Adrenal gland (tissue), 12 donors: ENCODE data around the gene OSTF1. TPM values are rescaled to one million over a fixed set of nuclear protein-coding genes. Genes with fewer than 3 reads are reported as not detected.

ENCODE experiments used
- DNase-seq, 7 donors: peaks; one replicate each; pipeline ENCODE4 v3.0.0-alpha.2; 2019 to 2020
- H3K27ac ChIP-seq, 5 donors: fragments of 200-600 bp; sonication (generic) in 4 of 5; 1 replicate in 3 of 5; 2 replicates in 2 of 5; pipeline versions ENCODE4 v1.5.1 to v1.8.0; 2016 to 2020; ENCODE audit warnings: mild to moderate bottlenecking in 1 of 5
- H3K27me3 ChIP-seq: fragments of 200-600 bp; 2 replicates; pipeline ENCODE4 v1.8.0; 2021
- H3K36me3 ChIP-seq, 2 donors: fragments of 200-600 bp; replicated peaks in 1 of 2; 1 replicate in 1 of 2; 2 replicates in 1 of 2; pipeline versions ENCODE4 v1.5.1 to v1.8.0; 2018 to 2022
- H3K4me1 ChIP-seq, 2 donors: fragments of 200-600 bp; replicated peaks in 1 of 2; 1 replicate in 1 of 2; 2 replicates in 1 of 2; pipeline versions ENCODE4 v1.5.1 to v1.8.0; 2018 to 2021
- H3K4me3 ChIP-seq, 4 donors: fragments of 200-600 bp; sonication (generic) in 3 of 4; one replicate each; pipeline ENCODE4 v1.5.1; 2016 to 2018
- H3K9me3 ChIP-seq, 3 donors: fragments of 200-600 bp; sonication (generic) in 1 of 3; replicated peaks in 1 of 3; 1 replicate in 2 of 3; 2 replicates in 1 of 3; pipeline versions ENCODE4 v1.5.1 to v1.8.0; 2016 to 2021
- POLR2A ChIP-seq, 2 donors: fragments of 450-650 bp; IDR thresholded peaks; one replicate each; pipeline ENCODE4 v1.6.1; 2017; ENCODE audit warnings: antibody characterized with exemption in 2 of 2, mild to moderate bottlenecking in 2 of 2, moderate library complexity in 1 of 2
- WGBS, 4 donors: extraction: QIAGEN DNeasy Blood & Tissue Kit in 2 of 4; methylation state at CpG; one replicate each; pipeline versions ENCODE4 v1.1.5 to v1.1.7; 2013 to 2017; 5-methylcytosine and 5-hydroxymethylcytosine counted together
- intact Hi-C, 2 donors: fragments of 100-400 bp; cut with DNase I; formaldehyde crosslinking; loops; one replicate each; pipeline versions ENCODE4 v1.14.1 to v1.15.0; 2022 to 2023
- polyA plus RNA-seq, 3 donors: library from polyadenylated mRNA; stranded (reverse); fragments of 200-250 nt in 2 of 3; fragments of 350-450 nt in 1 of 3; fragmentation: Illumina TruSeq in 1 of 3; extraction: RNeasy Lipid Tissue Mini Kit (QIAGEN cat#74804) in 1 of 3; gene quantifications; one replicate each; pipeline ENCODE4 v1.2.3, GENCODE V29; 2013 to 2014
- total RNA-seq, 9 donors: library from RNA; depleted of rRNA in 4 of 9; stranded (reverse); fragments of >200 nt in 4 of 9; fragments of 120-200 nt in 1 of 9; fragmentation: NEBNext Ultra II Directional in 1 of 9; extraction: Animal tissue kit (Norgen Biotek cat#: 25700) in 1 of 9; gene quantifications; one replicate each; pipeline versions ENCODE4 v1.1.0 to v1.2.4, GENCODE V29; 2013 to 2023
- TF ChIP-seq, protein P1 (sequence below), 6 experiments: fragments of 450-650 bp in 4 of 6; fragments of 200-600 bp in 2 of 6; sonication (generic) in 1 of 6; IDR thresholded peaks; 1 replicate in 5 of 6; 2 replicates in 1 of 6; pipeline versions ENCODE4 v1.5.1 to v1.8.0; 2016 to 2021; ENCODE audit warnings: antibody characterized with exemption in 6 of 6, mild to moderate bottlenecking in 2 of 6, moderate library complexity in 1 of 6
- donor health status: healthy with polysubstance abuse.
- donor health status: Bipolar disorder and iron deficiency.
- donor health status: DM: yes; HTN: yes; CAD: no.
- donor health status: DM: no; HTN: no; CAD: no.
- donor health status: DM: no; HTN: no; CAD: no.
- donor health status: DM: yes; HTN: yes; CAD: no.

OSTF1 gene
- total and polyA plus RNA-seq, 12 donors = 21.0 to 52.2 (median 34.9) TPM

DNA sequence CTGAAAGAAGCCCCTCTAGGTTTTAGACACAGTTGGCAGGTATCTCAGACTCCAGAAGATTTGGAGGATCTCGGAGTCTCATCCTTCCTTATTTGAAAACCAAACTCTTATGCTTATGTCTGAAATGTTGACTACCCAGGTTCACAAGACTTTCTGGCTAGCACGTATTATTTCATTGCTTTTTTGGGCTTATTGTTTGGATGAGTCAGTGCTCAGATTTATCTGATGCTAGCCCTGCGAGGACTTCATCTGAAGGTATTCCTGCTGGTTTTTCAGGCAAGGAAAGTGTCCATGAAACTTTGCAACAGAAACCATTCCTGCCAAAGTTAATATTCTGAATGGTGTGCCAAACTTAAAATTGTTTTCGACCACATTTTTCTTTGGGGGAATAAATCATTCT is 8.5 kb downstream of the OSTF1 start:
- intact Hi-C loops = no loop called here
- H3K27me3 ChIP-seq = no peaks in the 10 kb centered on the region
- H3K36me3 ChIP-seq = no peaks in the 10 kb centered on the region
- peaks cover 0 to 32% of the 10 kb centered on the region in 2 donors for H3K4me1 ChIP-seq
- H3K9me3 ChIP-seq = no peaks in the 10 kb centered on the region
- TF ChIP-seq, protein P1, sequence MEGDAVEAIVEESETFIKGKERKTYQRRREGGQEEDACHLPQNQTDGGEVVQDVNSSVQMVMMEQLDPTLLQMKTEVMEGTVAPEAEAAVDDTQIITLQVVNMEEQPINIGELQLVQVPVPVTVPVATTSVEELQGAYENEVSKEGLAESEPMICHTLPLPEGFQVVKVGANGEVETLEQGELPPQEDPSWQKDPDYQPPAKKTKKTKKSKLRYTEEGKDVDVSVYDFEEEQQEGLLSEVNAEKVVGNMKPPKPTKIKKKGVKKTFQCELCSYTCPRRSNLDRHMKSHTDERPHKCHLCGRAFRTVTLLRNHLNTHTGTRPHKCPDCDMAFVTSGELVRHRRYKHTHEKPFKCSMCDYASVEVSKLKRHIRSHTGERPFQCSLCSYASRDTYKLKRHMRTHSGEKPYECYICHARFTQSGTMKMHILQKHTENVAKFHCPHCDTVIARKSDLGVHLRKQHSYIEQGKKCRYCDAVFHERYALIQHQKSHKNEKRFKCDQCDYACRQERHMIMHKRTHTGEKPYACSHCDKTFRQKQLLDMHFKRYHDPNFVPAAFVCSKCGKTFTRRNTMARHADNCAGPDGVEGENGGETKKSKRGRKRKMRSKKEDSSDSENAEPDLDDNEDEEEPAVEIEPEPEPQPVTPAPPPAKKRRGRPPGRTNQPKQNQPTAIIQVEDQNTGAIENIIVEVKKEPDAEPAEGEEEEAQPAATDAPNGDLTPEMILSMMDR (IDR thresholded peaks at IDR 0.05) = no peak
- no peak for TF ChIP-seq POLR2A (IDR thresholded peaks at IDR 0.05)
- WGBS, 4 donors = 33 to 63% (median 52%) methylated on average over 4 of the region's 4 CpGs
- H3K27ac ChIP-seq = peak overlapping the region in 2 of 5 donors; percentile 5 to 12
- no peak overlapping the region for H3K4me3 ChIP-seq
- no peak for DNase-seq

DNA sequence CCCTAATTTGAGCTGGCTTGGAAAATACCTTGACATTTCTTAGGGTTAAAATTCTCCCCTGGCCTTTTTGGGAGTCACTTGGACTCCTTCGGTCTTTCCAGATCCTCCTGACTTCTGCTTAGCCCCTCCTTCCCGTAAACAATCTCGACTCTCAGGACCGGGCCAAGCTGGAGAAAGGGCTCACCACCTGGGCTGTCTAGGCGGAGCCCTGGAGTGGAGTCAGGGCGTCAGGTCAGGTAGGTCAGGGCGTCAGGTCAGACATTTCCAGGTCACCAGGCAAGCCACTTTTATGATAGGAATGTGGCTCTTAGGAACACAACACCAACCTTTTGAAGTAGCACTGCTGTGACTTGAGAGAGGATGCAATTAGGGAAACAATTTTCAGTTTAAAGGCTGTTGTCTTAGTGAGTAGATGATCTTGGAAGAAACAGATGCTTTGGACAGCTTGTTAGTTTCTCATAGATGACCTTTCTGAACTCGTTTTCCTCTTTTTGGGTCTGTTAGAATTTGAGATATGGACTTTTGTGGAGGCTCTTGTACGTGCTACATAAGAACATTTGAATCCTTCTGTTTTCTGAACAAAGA is 12.8 kb downstream of the OSTF1 start:
- TF ChIP-seq, protein P1 (IDR thresholded peaks at IDR 0.05) = no peak
- no peak for TF ChIP-seq POLR2A (IDR thresholded peaks at IDR 0.05)
- Histone ChIP-seq H3K27me3 (no peaks in the 10 kb centered on the region), H3K9me3 (no peaks in the 10 kb centered on the region), H3K36me3 (no peaks in the 10 kb centered on the region), H3K4me3 (no peak overlapping the region), H3K4me1 (peaks cover 0 to 31% of the 10 kb centered on the region in 2 donors), H3K27ac (peak overlapping the region in 1 of 5 donors; percentile 41)
- DNase-seq = no peak
- 65 to 77% (median 68%) methylated on average over 9 of the region's 9 CpGs for WGBS, 4 donors
- intact Hi-C loops = no loop called here

DNA sequence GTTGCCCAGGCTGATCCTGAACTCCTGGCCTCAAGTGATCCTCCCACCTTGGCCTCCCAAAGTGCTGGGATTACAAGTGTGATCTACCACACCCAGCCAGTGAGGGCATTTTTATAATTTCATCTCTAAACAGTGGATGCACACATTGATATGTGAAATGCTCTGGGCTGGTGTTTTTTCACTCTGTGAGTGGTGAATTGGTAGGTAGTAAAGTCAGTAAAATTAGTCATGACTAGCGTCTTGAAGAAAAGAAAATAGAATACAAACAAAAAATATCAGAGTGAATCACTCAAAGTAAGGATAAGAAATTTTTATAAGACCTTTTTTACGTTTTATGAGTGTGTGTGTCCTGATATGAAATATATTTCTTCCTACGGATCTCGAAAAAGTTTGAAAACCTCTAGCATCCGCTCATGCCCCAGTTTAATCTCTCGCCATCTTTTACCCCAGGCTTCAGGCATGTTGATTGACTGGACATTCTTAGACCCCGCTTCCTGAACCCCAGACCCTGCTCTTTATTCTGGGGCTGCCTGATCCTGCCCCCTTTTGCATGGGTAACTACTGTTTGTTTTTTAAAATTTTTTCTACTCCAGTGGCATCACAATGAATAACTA is 14.0 kb downstream of the OSTF1 start:
- DNase-seq = no peak
- TF ChIP-seq, protein P1 (IDR thresholded peaks at IDR 0.05) = no peak
- no peak for TF ChIP-seq POLR2A (IDR thresholded peaks at IDR 0.05)
- Histone ChIP-seq H3K4me1 (peaks cover 0 to 33% of the 10 kb centered on the region in 2 donors), H3K27ac (no peak overlapping the region), H3K36me3 (no peaks in the 10 kb centered on the region), H3K27me3 (no peaks in the 10 kb centered on the region), H3K4me3 (no peak overlapping the region), H3K9me3 (no peaks in the 10 kb centered on the region)
- intact Hi-C loops = no loop called here
- WGBS, 4 donors = 92 to 96% (median 94%) methylated on average over 7 of the region's 7 CpGs

DNA sequence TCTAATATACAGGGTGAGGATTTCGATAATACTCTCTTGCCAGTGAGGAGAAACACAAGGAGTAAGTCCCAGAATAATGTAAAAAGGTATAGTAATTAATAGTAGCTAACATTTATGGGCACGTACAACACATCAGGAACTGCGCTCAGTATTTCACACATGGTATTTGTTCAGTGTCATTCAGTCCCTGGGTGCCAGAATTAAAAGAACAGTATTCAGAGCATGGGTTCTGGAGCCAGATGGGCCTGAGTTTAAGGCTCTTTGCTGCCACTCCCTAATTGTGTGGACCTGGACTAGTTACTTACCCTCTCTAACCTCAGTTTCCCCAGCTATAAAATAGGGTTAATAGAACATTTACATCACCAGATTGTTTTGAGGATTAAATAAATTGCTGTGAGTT is 16.3 kb downstream of the OSTF1 start:
- H3K27ac ChIP-seq = no peak overlapping the region
- no peak overlapping the region for H3K4me3 ChIP-seq
- WGBS, 4 donors = 75 to 89% (median 84%) methylated on average over 3 of the region's 3 CpGs
- H3K27me3 ChIP-seq = no peaks in the 10 kb centered on the region
- no peaks in the 10 kb centered on the region for H3K36me3 ChIP-seq
- H3K4me1 ChIP-seq = peaks cover 5 to 54% of the 10 kb centered on the region in 2 donors
- intact Hi-C loops = no loop called here
- no peak for DNase-seq
- TF ChIP-seq, protein P1 (IDR thresholded peaks at IDR 0.05) = no peak
- no peak for TF ChIP-seq POLR2A (IDR thresholded peaks at IDR 0.05)
- H3K9me3 ChIP-seq = no peaks in the 10 kb centered on the region
